ENCODE measurements around the gene PATZ1.

PATZ1 gene

GRCh38 chr22:31313366-31314147 is 32.6 kb downstream of the PATZ1 start:
- TF ChIP-seq GATA1 (IDR thresholded peaks at IDR 0.05; ENCODE audit: low read depth, low read length): no peak
- TF ChIP-seq POLR2A (IDR thresholded peaks at IDR 0.05; ENCODE audit: low read length): no peak
- DNase-seq: peak; percentile 40 to 66

GRCh38 chr22:31308181-31308580 is 38.0 kb downstream of the PATZ1 start:
- DNase-seq: no peak

GRCh38 chr22:31305194-31305593 is 41.0 kb downstream of the PATZ1 start:
- DNase-seq: no peak
- TF ChIP-seq GATA1 (IDR thresholded peaks at IDR 0.05; ENCODE audit: low read depth, low read length): no peak

More at GRCh38 chr22:31308181-31308580, 38.0 kb downstream of the PATZ1 start:
- TF ChIP-seq POLR2A (IDR thresholded peaks at IDR 0.05; ENCODE audit: low read length): no peak
- no peak for TF ChIP-seq GATA1 (IDR thresholded peaks at IDR 0.05; ENCODE audit: low read depth, low read length)

GRCh38 chr22:31302537-31302936 is 43.6 kb downstream of the PATZ1 start:
- TF ChIP-seq POLR2A (IDR thresholded peaks at IDR 0.05; ENCODE audit: low read length) (no peak), GATA1 (IDR thresholded peaks at IDR 0.05; ENCODE audit: low read depth, low read length) (no peak)
- DNase-seq: no peak

GRCh38 chr22:31302006-31302405 is 44.1 kb downstream of the PATZ1 start:
- no peak for DNase-seq
- TF ChIP-seq GATA1 (IDR thresholded peaks at IDR 0.05; ENCODE audit: low read depth, low read length) (no peak), POLR2A (IDR thresholded peaks at IDR 0.05; ENCODE audit: low read length) (no peak)

- TF ChIP-seq POLR2A (IDR thresholded peaks at IDR 0.05; ENCODE audit: low read length): no peak
- no peak for TF ChIP-seq GATA1 (IDR thresholded peaks at IDR 0.05; ENCODE audit: low read depth, low read length)
- no peak for DNase-seq
Observed at GRCh38 chr22:31300896-31301295, 45.2 kb downstream of the PATZ1 start.

GRCh38 chr22:31295831-31296657 is 50.1 kb downstream of the PATZ1 start:
- no peak for TF ChIP-seq POLR2A (IDR thresholded peaks at IDR 0.05; ENCODE audit: low read length)
- TF ChIP-seq GATA1 (IDR thresholded peaks at IDR 0.05; ENCODE audit: low read depth, low read length): no peak
- peak; percentile 37 to 59 for DNase-seq

- no peak for DNase-seq
- TF ChIP-seq POLR2A (IDR thresholded peaks at IDR 0.05; ENCODE audit: low read length): no peak
- TF ChIP-seq GATA1 (IDR thresholded peaks at IDR 0.05; ENCODE audit: low read depth, low read length): no peak
Observed at GRCh38 chr22:31295360-31295759, 50.8 kb downstream of the PATZ1 start.

- DNase-seq: peak; percentile 89 to 91
- TF ChIP-seq POLR2A (IDR thresholded peaks at IDR 0.05; ENCODE audit: low read length) (peak; percentile 83), GATA1 (IDR thresholded peaks at IDR 0.05; ENCODE audit: low read depth, low read length) (no peak)
Observed at GRCh38 chr22:31292236-31292989, 53.7 kb downstream of the PATZ1 start, which contains the start of gene PIK3IP1. PIK3IP1 (minus strand) TSS chr22:31292488; CDS start chr22:31292344, 144 bp downstream.

- TF ChIP-seq GATA1 (IDR thresholded peaks at IDR 0.05; ENCODE audit: low read depth, low read length): no peak
- no peak for TF ChIP-seq POLR2A (IDR thresholded peaks at IDR 0.05; ENCODE audit: low read length)
- peak in 1 of 2 experiments; percentile 64 for DNase-seq
Observed at GRCh38 chr22:31291481-31292235, 54.5 kb downstream of the PATZ1 start.

- TF ChIP-seq POLR2A (IDR thresholded peaks at IDR 0.05; ENCODE audit: low read length) (peak; percentile 81), GATA1 (IDR thresholded peaks at IDR 0.05; ENCODE audit: low read depth, low read length) (no peak)
- peak; percentile 93 to 97 for DNase-seq
Observed at GRCh38 chr22:31290494-31291471, 55.4 kb downstream of the PATZ1 start.

GRCh38 chr22:31289344-31289743 is 56.8 kb downstream of the PATZ1 start:
- DNase-seq: no peak

More at GRCh38 chr22:31289344-31289743, 56.8 kb downstream of the PATZ1 start:
- TF ChIP-seq POLR2A (IDR thresholded peaks at IDR 0.05; ENCODE audit: low read length): no peak
- TF ChIP-seq GATA1 (IDR thresholded peaks at IDR 0.05; ENCODE audit: low read depth, low read length): no peak

All from erythroblast (primary cell).